Caco-2 (cell line): ENCODE measurements around the gene RPGRIP1. TPM values are rescaled to one million over a fixed set of nuclear protein-coding genes. Genes with fewer than 3 reads are reported as not detected.

Source experiments
- BruUV-seq: library from RNA; stranded (reverse); fragments of 400-500 nt; replicated peaks from 2 replicates; lab custom pipeline; 2021; lab: Mats Ljungman, UMichigan
- CTCF ChIA-PET: fragments of 300-600 bp; sonication (Branson Sonifier 250); formaldehyde crosslinking; loops from one replicate; lab custom pipeline; 2022; ENCODE audit warnings: antibody characterized with exemption; lab: Charles Lee
- POLR2A ChIA-PET: fragments of 300-600 bp; sonication (Branson Sonifier 250); formaldehyde crosslinking; loops from one replicate; lab custom pipeline; 2022; ENCODE audit warnings: antibody characterized with exemption; lab: Charles Lee
- DNase-seq, 2 experiments: peaks; one replicate each; pipeline versions ENCODE4 v3.0.0 to v3.0.0-alpha.2; 2020 to 2022
- H3K27me3 ChIP-seq: replicated peaks from 2 replicates; pipeline ENCODE4 v1.6.0; 2011; ENCODE audit warnings: low read length; ENCODE audit not compliant: control insufficient read depth, insufficient read depth
- H3K36me3 ChIP-seq: 2 replicates; pipeline ENCODE4 v1.5.1; 2011; ENCODE audit warnings: low read length; ENCODE audit not compliant: control insufficient read depth, insufficient read depth
- H3K4me1 ChIP-seq: fragments of 250-450 bp; sonication (Bioruptor Pico); 2 replicates; pipeline ENCODE4 v1.5.1; 2020; ENCODE audit warnings: mild to moderate bottlenecking
- H3K4me3 ChIP-seq: 2 replicates; pipeline ENCODE4 v1.5.1; 2011; ENCODE audit warnings: low read depth, mild to moderate bottlenecking, control low read depth, low read length
- H3K9me3 ChIP-seq: fragments of 250-450 bp; sonication (Bioruptor Pico); 2 replicates; pipeline ENCODE4 v1.5.1; 2020; ENCODE audit warnings: mild to moderate bottlenecking, moderate library complexity
- H3K27ac Mint-ChIP-seq: one replicate; pipeline ENCODE4 v1.8.0; 2022; ENCODE audit warnings: mixed read lengths; ENCODE audit not compliant: unreplicated experiment
- H3K27me3 Mint-ChIP-seq: one replicate; pipeline ENCODE4 v1.8.0; 2022; ENCODE audit warnings: mixed read lengths; ENCODE audit not compliant: insufficient read depth, unreplicated experiment
- H3K36me3 Mint-ChIP-seq: one replicate; pipeline ENCODE4 v1.8.0; 2022; ENCODE audit warnings: mild to moderate bottlenecking, mixed read lengths; ENCODE audit not compliant: insufficient read depth, unreplicated experiment
- H3K4me1 Mint-ChIP-seq: one replicate; pipeline ENCODE4 v1.8.0; 2022; ENCODE audit warnings: low read depth, mixed read lengths; ENCODE audit not compliant: unreplicated experiment
- H3K4me3 Mint-ChIP-seq: one replicate; pipeline ENCODE4 v1.8.0; 2022; ENCODE audit warnings: mild to moderate bottlenecking, moderate library complexity, mixed read lengths; ENCODE audit not compliant: unreplicated experiment
- H3K9me3 Mint-ChIP-seq: one replicate; pipeline ENCODE4 v1.8.0; 2022; ENCODE audit warnings: mixed read lengths; ENCODE audit not compliant: unreplicated experiment
- CTCF ChIP-seq, 2 experiments: fragments of 200-600 bp in 1 of 2; IDR thresholded peaks; 1 replicate in 1 of 2; 2 replicates in 1 of 2; pipeline versions ENCODE4 v1.5.1 to v1.8.0; 2011 to 2022; ENCODE audit warnings: antibody characterized with exemption in 1 of 2, control low read depth in 1 of 2, inconsistent platforms in 1 of 2, low read depth in 1 of 2, low read length in 1 of 2, mild to moderate bottlenecking in 1 of 2, moderate library complexity in 1 of 2; ENCODE audit not compliant: insufficient read depth in 1 of 2, severe bottlenecking in 1 of 2, unreplicated experiment in 1 of 2
- intact Hi-C: fragments of 100-400 bp; cut with micrococcal nuclease; formaldehyde crosslinking; loops from one replicate; pipeline ENCODE4 v1.10.0; 2022; ENCODE audit not compliant: unreplicated experiment
- total RNA-seq: library from RNA; stranded (reverse); gene quantifications from 2 replicates; pipeline ENCODE4 v1.2.3, GENCODE V29; 2022

RPGRIP1 gene
- total RNA-seq, 1 experiment from 2014 or later, result not detected

DNA sequence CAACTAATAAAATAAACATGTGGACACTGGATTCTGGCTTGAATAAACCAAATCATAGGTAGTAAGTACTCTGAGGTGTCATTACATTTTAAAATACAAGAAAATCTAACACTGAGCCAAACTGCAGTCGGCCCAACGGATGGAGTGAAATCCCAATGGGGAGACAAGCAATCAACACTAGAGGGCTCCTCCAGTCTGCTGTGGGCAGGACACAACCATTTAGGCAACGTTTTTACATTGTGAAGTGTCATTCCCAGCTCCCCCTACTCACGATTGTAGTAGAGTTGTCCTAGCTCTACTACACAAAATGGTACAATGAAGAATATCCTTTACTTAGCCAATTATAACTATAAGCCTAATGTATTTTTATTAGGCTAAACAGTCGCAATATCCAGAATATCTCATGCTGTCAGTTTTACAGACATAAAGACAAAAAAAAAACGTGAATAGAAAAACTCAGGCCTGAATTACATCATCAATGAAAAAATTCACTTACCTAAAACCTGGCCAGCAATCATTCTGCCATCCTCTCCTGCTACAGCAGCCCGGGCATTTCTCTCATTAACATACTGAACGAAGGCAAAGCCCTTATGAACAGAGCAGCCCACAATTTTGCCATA is 46.3 kb upstream of the RPGRIP1 start:
- no TSS peak for BruUV-seq
- Mint-ChIP-seq H3K9me3 (no peaks in the 10 kb centered on the region), H3K27me3 (no peaks in the 10 kb centered on the region), H3K27ac (no peak overlapping the region), H3K36me3 (peaks cover 97% of the 10 kb centered on the region), H3K4me1 (peaks cover 16% of the 10 kb centered on the region), H3K4me3 (no peak overlapping the region)
- Histone ChIP-seq H3K4me3 (no peak overlapping the region), H3K9me3 (no peaks in the 10 kb centered on the region), H3K4me1 (0 out of 2 replicates have a peak, but pooled peaks cover 7% of the 10 kb centered on the region), H3K27me3 (no peaks in the 10 kb centered on the region), H3K36me3 (peaks cover 4% of the 10 kb centered on the region)
- ChIA-PET POLR2A (interaction anchor here (0.6 kb wide), 1 partner anchor 151 kb away, joined by 3 read pairs; no protein-coding TSS in a partner anchor), CTCF (interaction anchor here (0.6 kb wide), 1 partner anchor 102 kb away, joined by 3 read pairs; no protein-coding TSS in a partner anchor)
- peak; percentile 12 to 34 for TF ChIP-seq CTCF (IDR thresholded peaks at IDR 0.05; ENCODE audit: insufficient read depth in 1 of 2, low read depth in 1 of 2, low read length in 1 of 2, severe bottlenecking in 1 of 2, unreplicated experiment in 1 of 2)
- DNase-seq, result peak in 1 of 2 experiments; percentile 35
- intact Hi-C loops, result loop anchor here (10.0 kb wide), 1 partner anchor 151 kb away; the partner anchor contains the start of gene SUPT16H

DNA sequence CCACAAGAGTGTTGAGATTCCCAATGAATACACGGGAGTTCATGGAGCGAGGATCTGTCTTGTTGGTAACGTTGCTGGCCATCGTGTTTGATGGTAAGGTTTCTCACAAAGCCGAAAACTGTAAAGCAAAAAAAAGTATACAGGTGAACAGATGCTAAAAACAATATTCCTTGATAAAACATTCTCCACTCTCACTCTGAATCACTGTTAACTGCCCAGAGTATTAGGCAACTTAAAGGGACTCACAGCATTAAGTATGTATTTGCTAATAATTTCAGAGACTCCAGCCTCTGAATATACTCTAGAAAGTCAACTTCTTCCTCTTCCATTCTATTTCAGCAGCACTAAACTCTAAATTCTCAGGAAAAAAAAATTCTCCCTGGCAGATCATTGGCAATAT is 45.8 kb upstream of the RPGRIP1 start:
- no peak for DNase-seq
- Mint-ChIP-seq H3K36me3 (peaks cover 97% of the 10 kb centered on the region), H3K4me1 (peaks cover 16% of the 10 kb centered on the region), H3K27ac (peak overlapping the region; percentile 12), H3K4me3 (no peak overlapping the region), H3K27me3 (no peaks in the 10 kb centered on the region), H3K9me3 (no peaks in the 10 kb centered on the region)
- Histone ChIP-seq H3K36me3 (peaks cover 5% of the 10 kb centered on the region), H3K4me3 (no peak overlapping the region), H3K4me1 (0 out of 2 replicates have a peak, but pooled peaks cover 7% of the 10 kb centered on the region), H3K27me3 (no peaks in the 10 kb centered on the region), H3K9me3 (no peaks in the 10 kb centered on the region)
- ChIA-PET POLR2A (interaction anchor here (0.6 kb wide), 1 partner anchor 150 kb away, joined by 3 read pairs; no protein-coding TSS in a partner anchor), CTCF (interaction anchor here (0.6 kb wide), 1 partner anchor 101 kb away, joined by 3 read pairs; no protein-coding TSS in a partner anchor)
- BruUV-seq, result no TSS peak
- intact Hi-C loops, result loop anchor here (10.0 kb wide), 1 partner anchor 151 kb away; the partner anchor contains the start of gene SUPT16H
- TF ChIP-seq CTCF (IDR thresholded peaks at IDR 0.05; ENCODE audit: insufficient read depth in 1 of 2, low read depth in 1 of 2, low read length in 1 of 2, severe bottlenecking in 1 of 2, unreplicated experiment in 1 of 2), result no peak

DNA sequence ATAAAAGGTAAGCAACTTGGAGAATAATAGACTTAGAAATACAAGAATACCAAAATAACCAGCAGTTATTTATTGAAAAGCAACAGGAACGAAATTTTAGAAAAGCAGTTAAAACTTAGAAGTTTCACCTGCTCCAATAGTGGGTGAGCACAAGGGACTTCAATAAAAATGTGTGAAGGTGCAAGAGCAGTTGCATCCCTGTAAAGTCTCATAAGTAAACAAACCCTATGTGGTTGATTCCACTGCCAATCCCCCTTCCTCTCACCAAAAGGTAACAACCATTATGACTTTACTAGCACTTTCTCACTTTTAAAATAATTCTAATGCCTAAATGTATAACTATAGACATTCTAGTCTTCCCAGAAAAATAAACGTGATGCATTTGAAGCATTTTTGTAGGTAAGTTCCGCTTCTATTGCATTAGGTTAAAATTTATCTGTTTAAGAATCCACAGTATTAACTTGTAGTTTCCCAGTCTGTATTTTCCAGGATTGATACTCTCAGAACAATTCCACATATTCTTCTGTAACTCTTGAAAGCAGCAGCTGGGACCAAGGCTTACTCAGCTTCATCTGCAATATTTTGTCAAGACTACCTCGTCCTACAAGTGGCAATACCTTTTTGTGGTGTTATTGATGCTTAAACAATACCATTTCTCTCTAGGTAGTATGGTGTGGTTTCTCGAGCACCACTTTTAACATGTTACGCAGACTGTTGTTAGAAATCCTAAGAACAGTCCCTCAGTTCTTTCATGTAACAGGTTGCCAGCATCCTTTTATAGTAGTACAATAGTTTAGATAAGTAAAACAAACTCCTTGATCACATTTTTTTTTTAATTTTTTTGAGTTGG is 42.7 kb upstream of the RPGRIP1 start:
- no TSS peak for BruUV-seq
- H3K27me3 ChIP-seq, result no peaks in the 10 kb centered on the region
- no peak overlapping the region for H3K27ac Mint-ChIP-seq
- H3K9me3 ChIP-seq, result no peaks in the 10 kb centered on the region
- H3K27me3 Mint-ChIP-seq, result no peaks in the 10 kb centered on the region
- POLR2A ChIA-PET, result no interaction called here
- no peak overlapping the region for H3K4me3 ChIP-seq
- peaks cover 7% of the 10 kb centered on the region for H3K4me1 Mint-ChIP-seq
- intact Hi-C loops, result loop anchor here (10.0 kb wide), 1 partner anchor 148 kb away; the partner anchor contains the start of gene SUPT16H
- no peaks in the 10 kb centered on the region; the same call in 1 of the 2 replicates for H3K4me1 ChIP-seq
- H3K36me3 ChIP-seq, result peaks cover 1% of the 10 kb centered on the region; the same call in 1 of the 2 replicates
- no peak for DNase-seq
- TF ChIP-seq CTCF (IDR thresholded peaks at IDR 0.05; ENCODE audit: insufficient read depth in 1 of 2, low read depth in 1 of 2, low read length in 1 of 2, severe bottlenecking in 1 of 2, unreplicated experiment in 1 of 2), result no peak
- peaks cover 94% of the 10 kb centered on the region for H3K36me3 Mint-ChIP-seq
- H3K9me3 Mint-ChIP-seq, result no peaks in the 10 kb centered on the region
- H3K4me3 Mint-ChIP-seq, result no peak overlapping the region
- CTCF ChIA-PET, result no interaction called here
